VCaP (cell line): ENCODE measurements around the gene DNAAF5.
A peak's percentile ranks its signal among the peaks of the same experiment; 100 is the strongest.

Source experiments
- H3K27ac ChIP-seq: fragments of 450-650 bp; 2 replicates; pipeline ENCODE4 v1.5.1; 2017
- TF ChIP-seq, protein P1 (sequence below): fragments of 450-650 bp; conservative IDR thresholded peaks from 2 replicates; pipeline ENCODE4 v1.5.1; 2017; ENCODE audit warnings: mild to moderate bottlenecking, moderate library complexity

DNAAF5 gene

DNA sequence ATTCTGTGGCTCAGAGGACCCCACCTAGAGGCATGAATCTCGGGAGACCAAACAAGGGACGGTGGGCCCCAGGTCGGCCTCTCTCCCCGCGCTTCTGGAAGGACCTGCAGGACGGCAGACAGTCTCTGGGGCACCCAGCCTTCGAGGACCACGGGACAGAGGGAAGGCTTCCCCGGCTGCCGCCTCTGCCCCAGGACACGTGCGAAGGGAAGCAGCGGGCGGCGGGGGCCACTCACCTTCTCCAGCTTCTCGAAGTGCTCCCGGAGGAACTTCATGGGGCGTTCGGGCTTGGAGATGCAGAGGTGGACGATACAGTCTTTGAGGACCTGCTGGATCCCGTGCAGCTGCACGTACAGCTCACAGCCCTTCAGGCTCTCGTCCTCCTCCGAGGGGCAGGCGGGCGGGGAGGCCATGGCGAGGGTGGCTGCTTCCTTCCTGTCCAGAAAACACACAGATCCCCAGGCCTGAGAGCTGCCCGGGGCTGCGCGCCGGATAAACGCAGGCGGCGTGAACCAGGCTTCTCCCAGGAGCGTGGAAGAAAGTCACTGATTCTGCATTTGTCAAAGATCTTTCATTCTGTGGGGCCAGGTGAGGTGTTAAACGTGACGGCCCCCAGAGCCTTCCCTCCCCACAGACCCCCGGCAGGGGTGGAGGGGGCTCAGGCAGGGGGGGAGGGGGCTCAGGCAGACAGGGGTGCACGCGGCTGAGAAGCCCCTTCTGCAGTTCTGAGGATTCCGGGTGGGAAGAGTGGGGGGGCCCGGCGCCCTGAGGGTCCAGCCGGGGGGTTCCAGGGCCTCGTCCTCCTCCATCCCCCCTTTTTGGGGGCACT lies 15.2 kb upstream of the DNAAF5 start:
- TF ChIP-seq, protein P1, sequence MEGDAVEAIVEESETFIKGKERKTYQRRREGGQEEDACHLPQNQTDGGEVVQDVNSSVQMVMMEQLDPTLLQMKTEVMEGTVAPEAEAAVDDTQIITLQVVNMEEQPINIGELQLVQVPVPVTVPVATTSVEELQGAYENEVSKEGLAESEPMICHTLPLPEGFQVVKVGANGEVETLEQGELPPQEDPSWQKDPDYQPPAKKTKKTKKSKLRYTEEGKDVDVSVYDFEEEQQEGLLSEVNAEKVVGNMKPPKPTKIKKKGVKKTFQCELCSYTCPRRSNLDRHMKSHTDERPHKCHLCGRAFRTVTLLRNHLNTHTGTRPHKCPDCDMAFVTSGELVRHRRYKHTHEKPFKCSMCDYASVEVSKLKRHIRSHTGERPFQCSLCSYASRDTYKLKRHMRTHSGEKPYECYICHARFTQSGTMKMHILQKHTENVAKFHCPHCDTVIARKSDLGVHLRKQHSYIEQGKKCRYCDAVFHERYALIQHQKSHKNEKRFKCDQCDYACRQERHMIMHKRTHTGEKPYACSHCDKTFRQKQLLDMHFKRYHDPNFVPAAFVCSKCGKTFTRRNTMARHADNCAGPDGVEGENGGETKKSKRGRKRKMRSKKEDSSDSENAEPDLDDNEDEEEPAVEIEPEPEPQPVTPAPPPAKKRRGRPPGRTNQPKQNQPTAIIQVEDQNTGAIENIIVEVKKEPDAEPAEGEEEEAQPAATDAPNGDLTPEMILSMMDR = no peak
- no peak overlapping the region; the same call in 1 of the 2 replicates for H3K27ac ChIP-seq

DNA sequence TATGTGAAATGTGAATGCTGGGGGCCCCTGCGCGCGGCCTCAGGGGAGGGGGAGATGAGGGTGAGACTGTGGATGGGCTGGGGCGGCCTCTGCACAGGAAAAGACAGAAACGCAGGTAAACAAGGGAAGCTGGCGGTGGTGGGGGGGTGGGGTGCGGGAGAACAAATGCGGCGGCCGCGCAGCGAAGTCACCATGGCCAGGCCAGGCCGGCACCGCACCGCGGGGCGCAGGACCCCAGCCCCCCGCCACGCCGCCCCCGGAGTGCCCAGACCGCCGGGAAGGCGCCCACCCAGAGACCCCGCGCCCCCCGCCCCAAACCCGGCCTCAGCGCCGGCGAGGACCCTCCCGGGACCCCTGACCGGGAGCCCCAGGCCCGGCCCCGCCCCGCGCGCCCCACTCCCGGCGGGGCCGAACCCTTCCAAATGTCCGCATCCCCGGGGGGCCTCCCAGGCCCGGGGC lies 14.5 kb upstream of the DNAAF5 start:
- TF ChIP-seq, protein P1 = no peak
- H3K27ac ChIP-seq = peak overlapping the region; percentile 64; the same call in 1 of the 2 replicates

DNA sequence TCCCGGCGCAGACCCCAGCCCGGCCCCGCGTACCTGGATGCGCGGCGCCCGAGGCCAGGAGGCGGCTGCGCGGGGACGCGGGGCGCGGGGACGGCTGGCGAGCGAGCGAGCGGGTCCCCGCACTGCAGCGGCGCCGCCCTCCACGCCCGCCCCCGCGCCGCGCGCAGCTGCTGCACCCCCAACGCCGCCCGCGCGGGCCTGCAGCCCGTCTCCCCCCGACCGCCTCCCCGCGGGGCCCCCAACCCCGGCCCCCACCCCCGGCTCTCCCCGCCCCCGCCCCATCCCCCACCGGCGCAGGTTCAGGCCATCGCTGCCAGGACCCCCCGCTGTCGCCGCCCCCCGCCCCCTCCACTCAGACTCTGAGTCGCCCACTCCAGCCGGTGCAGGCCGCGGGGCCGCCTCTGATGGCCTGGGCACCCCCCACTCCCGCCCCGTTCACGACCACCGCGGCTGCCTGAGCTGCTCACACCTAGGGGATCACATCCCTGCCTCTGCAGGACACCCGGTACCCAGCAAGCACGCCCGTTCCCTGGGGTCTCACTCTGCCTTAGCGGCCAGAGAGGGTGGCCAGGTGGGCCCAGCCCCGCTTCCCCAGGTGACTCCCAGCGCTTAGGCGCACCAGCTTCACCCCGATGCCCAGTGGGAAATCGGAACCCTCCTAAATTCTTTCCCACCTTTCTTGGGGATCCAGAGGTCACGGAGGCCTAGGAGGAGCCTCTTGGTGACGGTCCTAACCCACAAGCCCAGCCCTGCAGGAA lies 13.9 kb upstream of the DNAAF5 start:
- TF ChIP-seq, protein P1 = no peak
- peak overlapping the region; percentile 64; the same call in 1 of the 2 replicates for H3K27ac ChIP-seq

DNA sequence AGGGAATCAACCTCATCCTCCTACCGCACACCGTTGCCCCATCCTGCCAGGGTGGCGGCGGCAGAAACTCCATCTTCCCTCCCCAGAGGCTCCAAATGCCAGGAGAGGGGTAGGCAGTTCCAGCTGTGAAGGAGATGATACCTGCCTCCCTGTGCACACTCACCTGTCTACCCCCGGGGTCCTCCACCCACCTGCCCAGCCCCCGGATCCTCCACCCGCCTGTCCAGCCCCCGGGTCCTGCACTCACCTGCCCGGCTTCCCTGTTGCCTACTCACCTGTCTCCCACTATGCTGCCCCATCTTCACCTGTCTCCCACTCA lies 13.4 kb upstream of the DNAAF5 start:
- TF ChIP-seq, protein P1 = no peak
- H3K27ac ChIP-seq = no peak overlapping the region

DNA sequence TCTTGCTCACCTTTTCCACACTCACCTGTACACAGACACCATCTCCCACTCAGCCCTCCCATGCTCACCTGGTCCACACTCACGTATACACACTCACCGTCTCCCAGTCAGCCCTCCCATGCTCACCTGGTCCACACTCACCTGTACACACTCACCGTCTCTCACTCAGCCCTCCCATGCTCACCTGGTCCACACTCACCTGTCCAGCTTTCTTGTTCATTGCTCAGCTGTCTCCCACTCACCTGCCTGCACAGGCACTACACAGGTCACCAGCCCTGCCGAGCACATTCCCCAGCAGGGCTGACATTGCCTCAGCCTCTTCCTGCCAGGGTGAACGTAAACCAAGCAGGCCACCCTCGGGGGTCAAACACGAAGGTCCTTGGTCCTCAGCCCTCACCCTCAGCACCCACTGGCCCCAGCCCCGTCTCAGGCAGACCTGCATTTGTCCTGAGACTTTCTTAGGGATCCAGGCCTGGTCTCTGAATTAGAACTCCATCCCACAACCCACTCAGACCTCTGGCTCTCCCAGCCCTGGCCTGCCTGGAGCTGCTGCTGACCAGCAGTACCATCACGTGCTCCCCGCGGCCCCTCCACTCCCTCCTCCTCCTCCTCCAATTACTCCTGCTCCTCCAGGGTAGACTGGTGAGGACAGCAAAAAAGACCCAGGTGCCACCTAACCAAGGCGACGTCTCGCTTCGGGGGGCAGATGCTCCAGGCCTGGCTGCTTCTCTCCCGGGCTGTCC lies 12.8 kb upstream of the DNAAF5 start:
- TF ChIP-seq, protein P1 = no peak
- no peak overlapping the region for H3K27ac ChIP-seq

DNA sequence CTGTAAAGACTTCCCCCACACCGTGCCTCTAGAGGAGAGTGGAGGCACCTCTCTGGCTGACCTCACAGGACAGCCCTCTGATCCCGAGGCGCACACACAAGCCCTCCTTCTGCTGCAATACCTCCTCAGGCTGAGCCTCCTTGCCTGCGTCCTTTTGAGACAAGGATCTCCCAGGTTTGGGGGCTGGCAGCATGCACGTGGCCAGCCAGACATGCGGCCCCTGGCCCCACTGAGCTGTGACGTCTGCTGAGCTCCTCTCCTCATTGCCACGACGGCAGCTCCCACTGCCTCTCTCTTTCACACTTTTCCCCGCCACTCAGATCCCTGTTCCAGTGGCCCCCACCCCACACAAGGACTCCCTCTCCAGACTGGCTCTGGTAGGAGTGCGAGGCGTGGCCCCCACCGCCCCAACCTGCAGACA lies 12.2 kb upstream of the DNAAF5 start:
- H3K27ac ChIP-seq = no peak overlapping the region
- TF ChIP-seq, protein P1 = no peak

DNA sequence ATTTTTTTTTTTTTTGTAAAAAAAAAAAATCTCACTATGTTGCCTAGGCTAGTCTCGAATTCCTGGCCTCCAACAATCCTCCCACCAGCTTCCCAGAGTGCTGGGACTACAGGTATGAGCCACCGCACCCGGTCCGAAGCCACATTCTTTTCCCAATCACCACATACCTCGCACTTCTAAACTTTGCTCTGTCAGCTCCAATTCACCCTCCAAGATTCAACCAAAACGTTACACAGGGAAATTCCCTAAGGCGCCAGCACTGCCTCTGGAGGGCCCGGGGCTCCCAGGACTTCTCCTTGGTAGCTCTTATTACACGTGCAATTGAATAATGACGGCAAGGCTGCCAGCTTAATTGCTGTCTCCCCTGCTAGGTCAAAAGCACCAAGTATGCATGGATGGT lies 10.3 kb upstream of the DNAAF5 start:
- TF ChIP-seq, protein P1 = no peak
- H3K27ac ChIP-seq = no peak overlapping the region
